Uterus (tissue), 4 donors: ENCODE data around the gene PTPRD. TPM values are rescaled to one million over a fixed set of nuclear protein-coding genes. Genes with fewer than 3 reads are reported as not detected.

Experiments used
- DNase-seq, 2 donors: peaks; one replicate each; pipeline ENCODE4 v3.0.0-alpha.2; 2019 to 2020
- H3K27ac ChIP-seq, 2 donors: fragments of 200-600 bp; sonication (generic); 1 replicate in 1 of 2; 2 replicates in 1 of 2; pipeline ENCODE4 v1.5.1; 2016 to 2018
- H3K27me3 ChIP-seq, 2 donors: fragments of 200-600 bp; sonication (generic); one replicate each; pipeline ENCODE4 v1.5.1; 2018 to 2019; ENCODE audit warnings: control low read depth in 1 of 2
- H3K36me3 ChIP-seq, 2 donors: fragments of 200-600 bp; sonication (generic); one replicate each; pipeline ENCODE4 v1.5.1; 2019; ENCODE audit warnings: control low read depth in 1 of 2
- H3K4me1 ChIP-seq, 2 donors: fragments of 200-600 bp; sonication (generic); one replicate each; pipeline ENCODE4 v1.5.1; 2018 to 2019; ENCODE audit warnings: control low read depth in 1 of 2
- H3K4me3 ChIP-seq, 2 donors: fragments of 200-600 bp; sonication (generic); 1 replicate in 1 of 2; 2 replicates in 1 of 2; pipeline ENCODE4 v1.5.1; 2018 to 2019; ENCODE audit warnings: mild to moderate bottlenecking in 1 of 2
- H3K9me3 ChIP-seq, 2 donors: fragments of 200-600 bp; sonication (generic); one replicate each; pipeline ENCODE4 v1.5.1; 2019; ENCODE audit warnings: control low read depth in 1 of 2
- POLR2A ChIP-seq, 2 donors: fragments of 450-650 bp; IDR thresholded peaks; one replicate each; pipeline ENCODE4 v1.6.1; 2016; ENCODE audit warnings: antibody characterized with exemption in 2 of 2, mild to moderate bottlenecking in 1 of 2, moderate library complexity in 1 of 2
- intact Hi-C: fragments of 100-400 bp; cut with DNase I; formaldehyde crosslinking; loops from one replicate; pipeline ENCODE4 v1.15.1; 2023; ENCODE audit warnings: low total_unique reads
- total RNA-seq, 4 donors: library from RNA; depleted of rRNA in 3 of 4; stranded (reverse); fragments of >200 nt in 3 of 4; gene quantifications; one replicate each; pipeline versions ENCODE4 v1.1.0 to v1.2.4, GENCODE V29; 2014 to 2023
- TF ChIP-seq, protein P1 (sequence below), 4 experiments: fragments of 200-600 bp in 2 of 4; fragments of 450-650 bp in 2 of 4; sonication (generic) in 2 of 4; IDR thresholded peaks; one replicate each; pipeline ENCODE4 v1.5.1; 2016 to 2019; ENCODE audit warnings: antibody characterized with exemption in 4 of 4, mild to moderate bottlenecking in 2 of 4, moderate library complexity in 1 of 4
- donor health status: DM: yes; HTN: yes; CAD: no.

Gene PTPRD
- total RNA-seq, 4 donors from 2014 or later: 1.2 to 136 (median 26.4) TPM

DNA sequence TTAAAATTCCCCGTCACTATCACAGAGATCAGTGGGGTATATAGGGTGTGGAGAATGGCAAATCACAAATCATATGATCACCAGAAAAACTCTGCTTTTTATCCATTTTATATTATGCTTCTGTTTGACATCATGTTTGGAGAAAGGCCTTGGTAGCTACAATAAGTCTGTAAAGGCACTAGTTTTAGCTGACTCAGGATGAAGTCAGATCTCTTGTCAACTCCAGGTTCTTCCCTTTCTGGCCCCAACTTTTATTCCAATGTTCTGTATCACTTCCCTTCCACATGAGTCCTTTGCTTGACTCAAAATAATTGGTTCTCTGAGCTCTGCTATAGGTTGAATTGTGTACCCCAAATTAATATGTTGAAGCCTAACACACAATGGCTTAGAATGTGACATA, 484.9 kb downstream of the PTPRD start:
- intact Hi-C loops: no loop called here
- Histone ChIP-seq H3K36me3 (no peaks in the 10 kb centered on the region), H3K4me3 (no peak overlapping the region), H3K27ac (no peak overlapping the region), H3K27me3 (no peaks in the 10 kb centered on the region), H3K4me1 (no peaks in the 10 kb centered on the region), H3K9me3 (no peaks in the 10 kb centered on the region)
- TF ChIP-seq, protein P1, sequence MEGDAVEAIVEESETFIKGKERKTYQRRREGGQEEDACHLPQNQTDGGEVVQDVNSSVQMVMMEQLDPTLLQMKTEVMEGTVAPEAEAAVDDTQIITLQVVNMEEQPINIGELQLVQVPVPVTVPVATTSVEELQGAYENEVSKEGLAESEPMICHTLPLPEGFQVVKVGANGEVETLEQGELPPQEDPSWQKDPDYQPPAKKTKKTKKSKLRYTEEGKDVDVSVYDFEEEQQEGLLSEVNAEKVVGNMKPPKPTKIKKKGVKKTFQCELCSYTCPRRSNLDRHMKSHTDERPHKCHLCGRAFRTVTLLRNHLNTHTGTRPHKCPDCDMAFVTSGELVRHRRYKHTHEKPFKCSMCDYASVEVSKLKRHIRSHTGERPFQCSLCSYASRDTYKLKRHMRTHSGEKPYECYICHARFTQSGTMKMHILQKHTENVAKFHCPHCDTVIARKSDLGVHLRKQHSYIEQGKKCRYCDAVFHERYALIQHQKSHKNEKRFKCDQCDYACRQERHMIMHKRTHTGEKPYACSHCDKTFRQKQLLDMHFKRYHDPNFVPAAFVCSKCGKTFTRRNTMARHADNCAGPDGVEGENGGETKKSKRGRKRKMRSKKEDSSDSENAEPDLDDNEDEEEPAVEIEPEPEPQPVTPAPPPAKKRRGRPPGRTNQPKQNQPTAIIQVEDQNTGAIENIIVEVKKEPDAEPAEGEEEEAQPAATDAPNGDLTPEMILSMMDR (IDR thresholded peaks at IDR 0.05): no peak
- no peak for TF ChIP-seq POLR2A (IDR thresholded peaks at IDR 0.05)
- no peak for DNase-seq

- TF ChIP-seq, protein P1 (IDR thresholded peaks at IDR 0.05): no peak
- TF ChIP-seq POLR2A (IDR thresholded peaks at IDR 0.05): no peak
- Histone ChIP-seq H3K4me3 (no peak overlapping the region), H3K9me3 (no peaks in the 10 kb centered on the region), H3K27me3 (no peaks in the 10 kb centered on the region), H3K36me3 (no peaks in the 10 kb centered on the region), H3K4me1 (no peaks in the 10 kb centered on the region), H3K27ac (no peak overlapping the region)
- no peak for DNase-seq
- intact Hi-C loops: no loop called here
Measured at GRCh38 chr9:10112798-10113197, 500.0 kb downstream of the PTPRD start.

DNA sequence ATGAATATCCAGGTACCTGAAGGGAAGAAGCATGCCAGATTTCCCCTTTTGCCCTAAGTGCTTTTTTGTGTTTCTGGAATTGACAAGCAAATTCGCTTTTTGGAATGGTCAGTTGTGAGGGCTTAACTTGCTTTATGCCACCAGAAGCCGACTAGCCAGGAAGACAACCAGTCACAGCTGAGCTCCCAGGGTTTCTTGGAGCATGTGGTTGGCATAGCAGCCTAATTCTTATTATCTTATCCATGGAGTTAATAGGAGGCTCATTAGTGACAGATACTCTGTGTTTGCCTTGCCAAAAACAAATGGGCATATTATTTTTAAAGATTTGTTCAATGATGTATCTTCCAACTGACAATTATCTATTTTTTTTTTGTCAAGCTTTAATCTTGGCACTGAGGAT, 500.7 kb downstream of the PTPRD start:
- intact Hi-C loops: no loop called here
- H3K27me3 ChIP-seq: no peaks in the 10 kb centered on the region
- no peak for TF ChIP-seq POLR2A (IDR thresholded peaks at IDR 0.05)
- TF ChIP-seq, protein P1 (IDR thresholded peaks at IDR 0.05): no peak
- no peak for DNase-seq
- no peaks in the 10 kb centered on the region for H3K36me3 ChIP-seq
- H3K4me1 ChIP-seq: no peaks in the 10 kb centered on the region
- H3K9me3 ChIP-seq: no peaks in the 10 kb centered on the region
- H3K4me3 ChIP-seq: no peak overlapping the region
- H3K27ac ChIP-seq: no peak overlapping the region

GRCh38 chr9:10108815-10109214, 504.0 kb downstream of the PTPRD start:
- Histone ChIP-seq H3K27me3 (no peaks in the 10 kb centered on the region), H3K4me1 (no peaks in the 10 kb centered on the region), H3K27ac (no peak overlapping the region), H3K4me3 (no peak overlapping the region), H3K36me3 (no peaks in the 10 kb centered on the region), H3K9me3 (no peaks in the 10 kb centered on the region)
- no peak for TF ChIP-seq POLR2A (IDR thresholded peaks at IDR 0.05)
- TF ChIP-seq, protein P1 (IDR thresholded peaks at IDR 0.05): no peak
- no peak for DNase-seq
- intact Hi-C loops: no loop called here

DNA sequence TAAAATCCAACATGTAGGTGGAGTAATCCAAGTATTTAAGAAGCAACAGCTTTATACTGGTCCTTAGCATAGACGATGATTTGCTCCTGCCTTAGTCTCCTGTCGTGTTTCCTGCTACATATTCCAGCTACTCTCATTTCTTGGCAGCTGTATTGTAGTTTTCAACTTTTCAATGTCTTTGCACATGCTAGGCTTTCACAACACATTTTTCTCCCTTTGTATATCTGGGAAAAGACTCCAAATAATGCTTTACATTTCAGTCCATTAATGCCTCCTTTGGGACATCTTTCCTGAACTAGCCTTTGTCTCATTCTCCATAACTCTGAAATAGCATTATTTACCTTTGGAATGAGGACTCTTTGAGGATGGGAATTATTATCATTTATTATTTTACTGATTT, 508.0 kb downstream of the PTPRD start:
- Histone ChIP-seq H3K4me1 (no peaks in the 10 kb centered on the region), H3K4me3 (no peak overlapping the region), H3K9me3 (no peaks in the 10 kb centered on the region), H3K27me3 (no peaks in the 10 kb centered on the region), H3K36me3 (no peaks in the 10 kb centered on the region), H3K27ac (no peak overlapping the region)
- DNase-seq: no peak
- TF ChIP-seq, protein P1 (IDR thresholded peaks at IDR 0.05): no peak
- TF ChIP-seq POLR2A (IDR thresholded peaks at IDR 0.05): no peak
- intact Hi-C loops: no loop called here
